ENCODE results near the gene KLHL35.
A peak's percentile ranks its signal among the peaks of the same experiment; 100 is the strongest.
"Not testable (repeated sequence)": the region's sequence is repeated elsewhere in the genome, so short reads cannot be mapped to it uniquely, and the experiment has no call there.

The KLHL35 gene

GRCh38 chr11:75389276-75389605 lies 43.8 kb downstream of the KLHL35 start:
- no peak for DNase-seq (ENCODE audit: low read depth)

GRCh38 chr11:75388386-75389275 lies 44.4 kb downstream of the KLHL35 start:
- peak; percentile 70 for DNase-seq (ENCODE audit: low read depth)

- DNase-seq (ENCODE audit: low read depth): no peak
These were observed 45.2 kb downstream of the KLHL35 start for GRCh38 chr11:75387736-75388294.

- no peak for DNase-seq (ENCODE audit: low read depth)
These were observed 45.9 kb downstream of the KLHL35 start for GRCh38 chr11:75386942-75387630.

GRCh38 chr11:75384438-75385080 lies 48.4 kb downstream of the KLHL35 start:
- DNase-seq (ENCODE audit: low read depth): peak; percentile 71

- no peak for DNase-seq (ENCODE audit: low read depth)
These were observed 49.8 kb downstream of the KLHL35 start for GRCh38 chr11:75383246-75383645.

- no peak for DNase-seq (ENCODE audit: low read depth)
These were observed 52.1 kb downstream of the KLHL35 start for GRCh38 chr11:75380716-75381420.

GRCh38 chr11:75380245-75380644 lies 52.8 kb downstream of the KLHL35 start:
- no peak for DNase-seq (ENCODE audit: low read depth)

- not testable (repeated sequence) for DNase-seq (ENCODE audit: low read depth)
These were observed 54.2 kb downstream of the KLHL35 start for GRCh38 chr11:75378776-75379175.

GRCh38 chr11:75376175-75376574 lies 56.8 kb downstream of the KLHL35 start:
- DNase-seq (ENCODE audit: low read depth): no peak

GRCh38 chr11:75375626-75376025 lies 57.4 kb downstream of the KLHL35 start:
- no peak for DNase-seq (ENCODE audit: low read depth)

- no peak for DNase-seq (ENCODE audit: low read depth)
These were observed 58.4 kb downstream of the KLHL35 start for GRCh38 chr11:75374646-75375045.

GRCh38 chr11:75373201-75373600 lies 59.8 kb downstream of the KLHL35 start:
- DNase-seq (ENCODE audit: low read depth): no peak
